KOPT-K1 (cell line): ENCODE results near the gene CDC42BPG.
A peak's percentile ranks its signal among the peaks of the same experiment; 100 is the strongest.

Source experiments
- H3K27ac ChIP-seq: fragments of 200-600 bp; sonication (generic); 2 replicates; pipeline ENCODE4 v1.5.1; 2016; ENCODE audit warnings: antibody characterized with exemption, mild to moderate bottlenecking, low read depth, low read length; ENCODE audit not compliant: poor library complexity, severe bottlenecking
- H3K36me3 ChIP-seq: fragments of 200-600 bp; sonication (generic); 2 replicates; pipeline ENCODE4 v1.5.1; 2017; ENCODE audit warnings: antibody characterized with exemption, mild to moderate bottlenecking, low read length, moderate library complexity; ENCODE audit not compliant: insufficient read depth
- H3K9me3 ChIP-seq: fragments of 200-600 bp; sonication (generic); 2 replicates; pipeline ENCODE4 v1.5.1; 2017; ENCODE audit warnings: antibody characterized with exemption, low read length, mild to moderate bottlenecking; ENCODE audit not compliant: insufficient read depth, poor library complexity, severe bottlenecking

Gene CDC42BPG

GRCh38 chr11:64861227-64861975 is 16.9 kb upstream of the CDC42BPG start:
- H3K27ac ChIP-seq, result peak overlapping the region; percentile 91
- H3K9me3 ChIP-seq, result no peaks in the 10 kb centered on the region
- peaks cover 13% of the 10 kb centered on the region for H3K36me3 ChIP-seq

GRCh38 chr11:64859542-64860414 is 15.3 kb upstream of the CDC42BPG start:
- Histone ChIP-seq H3K9me3 (no peaks in the 10 kb centered on the region), H3K36me3 (peaks cover 26% of the 10 kb centered on the region), H3K27ac (peak overlapping the region; percentile 91)

- Histone ChIP-seq H3K9me3 (no peaks in the 10 kb centered on the region), H3K36me3 (peaks cover 37% of the 10 kb centered on the region), H3K27ac (peak overlapping the region; percentile 91)
Measured at GRCh38 chr11:64858467-64859263, 14.2 kb upstream of the CDC42BPG start.

GRCh38 chr11:64857485-64857884 is 13.0 kb upstream of the CDC42BPG start:
- Histone ChIP-seq H3K9me3 (no peaks in the 10 kb centered on the region), H3K36me3 (peaks cover 49% of the 10 kb centered on the region), H3K27ac (peak overlapping the region; percentile 24)

GRCh38 chr11:64856382-64857227 is 12.2 kb upstream of the CDC42BPG start:
- no peaks in the 10 kb centered on the region for H3K9me3 ChIP-seq
- H3K36me3 ChIP-seq, result peaks cover 50% of the 10 kb centered on the region
- peak overlapping the region; percentile 33 for H3K27ac ChIP-seq

- H3K36me3 ChIP-seq, result peaks cover 50% of the 10 kb centered on the region
- peak overlapping the region; percentile 33 for H3K27ac ChIP-seq
- no peaks in the 10 kb centered on the region for H3K9me3 ChIP-seq
Measured at GRCh38 chr11:64855596-64856304, 11.3 kb upstream of the CDC42BPG start.

- Histone ChIP-seq H3K9me3 (no peaks in the 10 kb centered on the region), H3K36me3 (peaks cover 50% of the 10 kb centered on the region), H3K27ac (peak overlapping the region; percentile 33)
Measured at GRCh38 chr11:64854534-64855502, 10.4 kb upstream of the CDC42BPG start.

- H3K27ac ChIP-seq, result no peak overlapping the region
- no peaks in the 10 kb centered on the region for H3K9me3 ChIP-seq
- H3K36me3 ChIP-seq, result peaks cover 50% of the 10 kb centered on the region
Measured at GRCh38 chr11:64854157-64854533, 9.7 kb upstream of the CDC42BPG start.

- peak overlapping the region; percentile 66 for H3K27ac ChIP-seq
- no peaks in the 10 kb centered on the region for H3K9me3 ChIP-seq
- H3K36me3 ChIP-seq, result peaks cover 50% of the 10 kb centered on the region
Measured at GRCh38 chr11:64853709-64854108, 9.3 kb upstream of the CDC42BPG start.

- H3K36me3 ChIP-seq, result peaks cover 50% of the 10 kb centered on the region
- H3K27ac ChIP-seq, result peak overlapping the region; percentile 66
- H3K9me3 ChIP-seq, result no peaks in the 10 kb centered on the region
Measured at GRCh38 chr11:64852804-64853509, 8.5 kb upstream of the CDC42BPG start.

GRCh38 chr11:64851831-64852351 is 7.4 kb upstream of the CDC42BPG start:
- Histone ChIP-seq H3K36me3 (peaks cover 42% of the 10 kb centered on the region), H3K9me3 (no peaks in the 10 kb centered on the region), H3K27ac (peak overlapping the region; percentile 66)

GRCh38 chr11:64850979-64851567 is 6.6 kb upstream of the CDC42BPG start:
- no peaks in the 10 kb centered on the region for H3K9me3 ChIP-seq
- H3K27ac ChIP-seq, result peak overlapping the region; percentile 66
- H3K36me3 ChIP-seq, result peaks cover 33% of the 10 kb centered on the region
